ENCODE measurements around the gene DSTN. TPM values are rescaled to one million over a fixed set of nuclear protein-coding genes. Genes with fewer than 3 reads are reported as not detected.
A peak's percentile ranks its signal among the peaks of the same experiment; 100 is the strongest.

The DSTN gene
- total RNA-seq, 1 donor from 2014 or later, result 193 TPM

DNA sequence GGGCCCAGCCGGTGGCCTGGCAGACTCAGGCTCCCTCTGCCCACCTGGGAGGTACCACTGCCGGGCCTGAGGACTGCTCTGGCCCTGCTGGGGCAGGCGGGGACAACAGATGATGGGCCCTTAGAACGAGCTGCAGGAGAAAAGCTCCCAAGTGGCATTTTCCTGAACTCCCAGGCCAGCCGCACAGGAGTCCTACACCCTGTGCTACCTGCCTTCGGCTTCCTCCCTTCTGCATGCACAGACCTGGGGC lies 41.3 kb downstream of the DSTN start:
- Mint-ChIP-seq H3K4me1 (ENCODE audit: unreplicated experiment) (peaks cover 12% of the 10 kb centered on the region), H3K9me3 (no peaks in the 10 kb centered on the region), H3K27ac (peak overlapping the region; percentile 92), H3K27me3 (no peaks in the 10 kb centered on the region), H3K36me3 (peaks cover 15% of the 10 kb centered on the region), H3K4me3 (no peak overlapping the region)
- DNase-seq (ENCODE audit: extremely low spot score, unreplicated experiment), result no peak
- TF ChIP-seq, protein P1, sequence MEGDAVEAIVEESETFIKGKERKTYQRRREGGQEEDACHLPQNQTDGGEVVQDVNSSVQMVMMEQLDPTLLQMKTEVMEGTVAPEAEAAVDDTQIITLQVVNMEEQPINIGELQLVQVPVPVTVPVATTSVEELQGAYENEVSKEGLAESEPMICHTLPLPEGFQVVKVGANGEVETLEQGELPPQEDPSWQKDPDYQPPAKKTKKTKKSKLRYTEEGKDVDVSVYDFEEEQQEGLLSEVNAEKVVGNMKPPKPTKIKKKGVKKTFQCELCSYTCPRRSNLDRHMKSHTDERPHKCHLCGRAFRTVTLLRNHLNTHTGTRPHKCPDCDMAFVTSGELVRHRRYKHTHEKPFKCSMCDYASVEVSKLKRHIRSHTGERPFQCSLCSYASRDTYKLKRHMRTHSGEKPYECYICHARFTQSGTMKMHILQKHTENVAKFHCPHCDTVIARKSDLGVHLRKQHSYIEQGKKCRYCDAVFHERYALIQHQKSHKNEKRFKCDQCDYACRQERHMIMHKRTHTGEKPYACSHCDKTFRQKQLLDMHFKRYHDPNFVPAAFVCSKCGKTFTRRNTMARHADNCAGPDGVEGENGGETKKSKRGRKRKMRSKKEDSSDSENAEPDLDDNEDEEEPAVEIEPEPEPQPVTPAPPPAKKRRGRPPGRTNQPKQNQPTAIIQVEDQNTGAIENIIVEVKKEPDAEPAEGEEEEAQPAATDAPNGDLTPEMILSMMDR (conservative IDR thresholded peaks at IDR 0.05), result no peak

DNA sequence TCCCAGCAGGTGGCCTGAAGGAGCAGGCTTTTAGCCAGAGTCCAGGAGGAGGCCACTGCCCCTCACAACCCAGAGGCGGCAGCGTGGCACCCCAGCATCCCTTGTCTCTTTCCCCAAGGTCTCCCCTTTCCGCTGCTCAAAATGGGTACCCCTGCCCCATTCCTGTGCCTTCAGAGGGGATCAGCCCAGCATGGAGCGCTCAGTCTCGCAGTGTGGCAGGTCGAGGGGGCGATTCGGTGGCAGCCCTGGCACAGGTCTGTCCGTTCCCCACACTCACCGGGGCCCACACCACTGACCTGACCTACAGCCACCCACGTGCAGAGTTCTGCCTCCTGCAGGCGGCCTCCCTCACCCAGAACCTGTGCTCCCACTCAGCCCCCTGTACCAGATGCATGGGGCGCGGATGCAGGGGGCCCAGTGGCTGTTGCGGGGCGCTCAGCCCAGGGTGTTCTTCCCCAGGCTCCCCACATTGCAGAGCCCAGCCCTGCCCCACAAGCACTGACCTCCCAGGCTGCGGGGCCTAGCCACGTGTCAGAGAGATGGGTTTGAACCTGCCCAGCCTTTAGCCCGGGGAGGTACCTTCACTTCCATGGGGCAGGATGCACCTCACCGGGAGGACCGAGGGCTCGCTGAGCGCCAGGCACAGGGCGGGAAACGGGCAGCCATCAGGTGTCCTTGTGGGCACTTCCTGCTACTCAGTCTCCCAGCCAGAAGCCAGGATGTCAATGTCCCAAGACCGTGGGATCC lies 41.8 kb downstream of the DSTN start:
- no peak overlapping the region for H3K4me3 Mint-ChIP-seq
- peak overlapping the region; percentile 92 for H3K27ac Mint-ChIP-seq
- H3K36me3 Mint-ChIP-seq, result peaks cover 15% of the 10 kb centered on the region
- H3K9me3 Mint-ChIP-seq, result no peaks in the 10 kb centered on the region
- H3K4me1 Mint-ChIP-seq (ENCODE audit: unreplicated experiment), result peaks cover 9% of the 10 kb centered on the region
- DNase-seq (ENCODE audit: extremely low spot score, unreplicated experiment), result no peak
- TF ChIP-seq, protein P1 (conservative IDR thresholded peaks at IDR 0.05), result peak; percentile 47
- no peaks in the 10 kb centered on the region for H3K27me3 Mint-ChIP-seq

DNA sequence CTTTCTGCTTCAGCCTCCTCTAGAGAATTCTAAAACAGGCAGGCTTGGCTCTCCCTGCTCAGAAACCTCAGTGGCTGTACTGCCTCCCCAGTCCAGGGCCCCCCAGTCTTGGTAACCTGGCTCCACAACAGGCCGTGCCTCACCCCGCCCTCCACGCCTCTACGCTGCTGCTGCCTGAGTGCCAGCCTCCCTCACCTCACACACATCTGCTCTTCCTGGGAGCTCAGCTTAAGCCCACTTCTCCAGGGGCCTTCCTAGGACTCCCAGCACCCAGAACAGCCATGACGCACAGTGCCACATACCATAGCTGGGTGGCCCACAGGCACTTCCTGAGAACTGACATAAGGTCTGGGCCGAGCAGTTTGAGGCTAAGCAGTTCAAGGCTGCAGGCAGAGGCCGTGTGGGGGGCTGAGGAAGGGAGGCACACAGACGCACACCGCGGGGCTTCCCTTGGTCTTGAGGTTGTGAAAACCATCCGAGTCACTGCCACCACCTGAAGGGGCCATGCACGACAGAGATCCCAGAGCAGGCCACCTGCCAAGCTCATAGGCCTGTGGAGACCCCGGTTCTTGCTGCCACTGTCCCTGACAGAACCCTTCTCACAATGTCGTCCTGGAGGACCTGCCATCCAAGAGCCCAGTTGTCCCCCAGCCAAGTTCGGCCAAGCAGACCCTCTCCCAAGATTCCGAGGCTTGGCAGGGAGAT lies 42.6 kb downstream of the DSTN start:
- Mint-ChIP-seq H3K36me3 (peaks cover 15% of the 10 kb centered on the region), H3K9me3 (no peaks in the 10 kb centered on the region), H3K4me1 (ENCODE audit: unreplicated experiment) (peaks cover 9% of the 10 kb centered on the region), H3K27me3 (no peaks in the 10 kb centered on the region), H3K27ac (peak overlapping the region; percentile 92), H3K4me3 (no peak overlapping the region)
- TF ChIP-seq, protein P1 (conservative IDR thresholded peaks at IDR 0.05), result no peak
- no peak for DNase-seq (ENCODE audit: extremely low spot score, unreplicated experiment)

DNA sequence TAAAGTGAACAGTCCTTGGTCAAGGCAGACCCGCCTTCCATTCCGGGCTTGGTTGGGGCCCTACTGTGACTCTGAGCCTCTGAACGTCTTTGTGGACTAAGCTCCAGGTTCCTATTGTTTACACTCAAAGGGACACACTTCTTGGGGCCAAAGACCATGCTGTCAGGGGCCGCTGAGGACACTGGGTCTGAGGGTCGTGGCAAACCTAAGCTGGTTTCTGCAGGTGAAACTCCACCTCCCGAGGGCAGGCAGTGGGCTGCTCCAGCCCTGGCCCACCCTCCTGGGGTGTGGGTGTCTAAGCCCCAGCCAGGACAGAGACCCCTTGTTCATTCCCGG lies 43.1 kb downstream of the DSTN start:
- Mint-ChIP-seq H3K36me3 (peaks cover 12% of the 10 kb centered on the region), H3K27me3 (no peaks in the 10 kb centered on the region), H3K4me1 (ENCODE audit: unreplicated experiment) (peaks cover 9% of the 10 kb centered on the region), H3K4me3 (no peak overlapping the region), H3K27ac (peak overlapping the region; percentile 92), H3K9me3 (no peaks in the 10 kb centered on the region)
- TF ChIP-seq, protein P1 (conservative IDR thresholded peaks at IDR 0.05), result no peak
- no peak for DNase-seq (ENCODE audit: extremely low spot score, unreplicated experiment)

DNA sequence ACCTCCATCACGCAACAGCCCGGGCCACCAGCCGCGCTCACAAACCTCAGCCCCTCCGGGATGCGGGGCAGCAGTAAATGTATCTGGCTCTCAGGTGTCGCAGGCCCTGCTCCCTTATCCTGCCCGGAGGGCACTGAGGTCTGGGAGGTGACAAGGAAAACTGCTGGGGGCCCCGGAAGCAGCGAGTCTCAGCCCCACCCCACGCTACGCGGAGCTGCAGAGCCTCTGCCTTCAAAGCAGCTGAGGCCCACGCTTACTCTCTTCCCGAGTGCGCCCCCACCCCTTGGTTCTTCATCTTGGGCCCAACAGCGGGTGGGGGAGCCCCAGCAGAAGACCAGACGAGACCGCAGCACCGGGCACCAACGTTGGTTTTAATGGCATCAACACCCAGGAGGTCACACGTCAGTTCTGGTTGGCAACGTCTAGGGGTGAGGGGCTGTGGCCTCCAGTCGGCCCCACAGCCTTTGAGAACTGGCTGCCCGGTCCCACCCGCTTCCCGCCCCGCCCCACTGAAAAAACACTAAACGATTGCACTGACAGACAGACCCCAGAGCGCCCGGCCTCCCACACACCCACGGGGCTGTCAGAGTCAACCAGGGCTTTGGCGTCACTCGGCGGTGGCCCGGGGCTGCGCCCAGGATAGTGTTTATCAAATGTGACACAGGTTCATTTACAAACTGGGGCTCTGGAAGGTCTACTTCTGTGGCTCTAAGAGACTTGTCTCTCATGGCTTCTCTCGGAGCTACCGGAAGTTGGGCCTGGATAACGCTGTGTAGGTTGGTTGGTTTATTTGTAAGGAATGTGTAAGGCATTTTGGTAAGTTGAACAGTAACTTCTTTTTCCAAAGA lies 43.7 kb downstream of the DSTN start:
- Mint-ChIP-seq H3K36me3 (peaks cover 12% of the 10 kb centered on the region), H3K4me1 (ENCODE audit: unreplicated experiment) (peaks cover 9% of the 10 kb centered on the region), H3K9me3 (no peaks in the 10 kb centered on the region), H3K27me3 (no peaks in the 10 kb centered on the region), H3K27ac (peak overlapping the region; percentile 79), H3K4me3 (peak overlapping the region; percentile 46)
- no peak for DNase-seq (ENCODE audit: extremely low spot score, unreplicated experiment)
- TF ChIP-seq, protein P1 (conservative IDR thresholded peaks at IDR 0.05), result no peak

Data from type B pancreatic cell (in vitro differentiated cells).